Mucosa of descending colon (tissue), 3 donors: ENCODE results near the gene TGFB1. TPM values are rescaled to one million over a fixed set of nuclear protein-coding genes. Genes with fewer than 3 reads are reported as not detected.

Experiments used
- ATAC-seq: fragments of 200-7000 bp; cut with Tn5 transposase; one replicate; pipeline ENCODE4 v1.9.1; 2020; ENCODE audit warnings: mild to moderate bottlenecking, moderate library complexity
- DNase-seq, 3 donors: peaks; one replicate each; pipeline ENCODE4 v3.0.0-alpha.2; 2020
- H3K36me3 ChIP-seq: fragments of 200-600 bp; one replicate; pipeline ENCODE4 v1.8.0; 2021; ENCODE audit warnings: low read depth, mild to moderate bottlenecking
- H3K4me1 ChIP-seq: fragments of 200-600 bp; one replicate; pipeline ENCODE4 v1.8.0; 2021; ENCODE audit warnings: low read depth, mild to moderate bottlenecking
- H3K4me3 ChIP-seq: fragments of 200-600 bp; one replicate; pipeline ENCODE4 v1.8.0; 2021; ENCODE audit warnings: mild to moderate bottlenecking
- H3K9me3 ChIP-seq: fragments of 200-600 bp; one replicate; pipeline ENCODE4 v1.8.0; 2021; ENCODE audit warnings: mild to moderate bottlenecking
- intact Hi-C, 2 donors: fragments of 100-400 bp; cut with DNase I in 1 of 2; cut with micrococcal nuclease in 1 of 2; formaldehyde crosslinking; loops; one replicate each; pipeline versions ENCODE4 v1.11.0 to v1.11.1; 2022; cut with DNase I, micrococcal nuclease
- total RNA-seq, 3 donors: library from RNA; stranded (reverse); fragmentation: NEBNext Ultra II Directional in 2 of 3; extraction: Animal tissue kit (Norgen Biotek cat#: 25700) in 2 of 3; gene quantifications; one replicate each; pipeline versions ENCODE4 v1.2.1 to v1.2.4, GENCODE V29; 2021 to 2023
- TF ChIP-seq, protein P1 (sequence below): fragments of 200-600 bp; IDR thresholded peaks from one replicate; pipeline ENCODE4 v1.8.0; 2022; ENCODE audit warnings: antibody characterized with exemption, mild to moderate bottlenecking
- donor health status: DM: no; HTN: no; CAD: no; lungs with moderate emphysema.
- donor health status: DM: no; HTN: no; CAD: no.
- donor health status: DM: no; HTN: yes; CAD: no.

Gene TGFB1
- total RNA-seq, 3 donors from 2014 or later: 8.2 to 39.6 (median 21.8) TPM

GRCh38 chr19:41324921-41325639, 28.6 kb downstream of the TGFB1 start:
- Histone ChIP-seq H3K36me3 (no peaks in the 10 kb centered on the region), H3K4me3 (no peak overlapping the region), H3K4me1 (peaks cover 36% of the 10 kb centered on the region), H3K9me3 (no peaks in the 10 kb centered on the region)
- peak in 2 of 3 donors; percentile 63 to 80 for DNase-seq
- TF ChIP-seq, protein P1, sequence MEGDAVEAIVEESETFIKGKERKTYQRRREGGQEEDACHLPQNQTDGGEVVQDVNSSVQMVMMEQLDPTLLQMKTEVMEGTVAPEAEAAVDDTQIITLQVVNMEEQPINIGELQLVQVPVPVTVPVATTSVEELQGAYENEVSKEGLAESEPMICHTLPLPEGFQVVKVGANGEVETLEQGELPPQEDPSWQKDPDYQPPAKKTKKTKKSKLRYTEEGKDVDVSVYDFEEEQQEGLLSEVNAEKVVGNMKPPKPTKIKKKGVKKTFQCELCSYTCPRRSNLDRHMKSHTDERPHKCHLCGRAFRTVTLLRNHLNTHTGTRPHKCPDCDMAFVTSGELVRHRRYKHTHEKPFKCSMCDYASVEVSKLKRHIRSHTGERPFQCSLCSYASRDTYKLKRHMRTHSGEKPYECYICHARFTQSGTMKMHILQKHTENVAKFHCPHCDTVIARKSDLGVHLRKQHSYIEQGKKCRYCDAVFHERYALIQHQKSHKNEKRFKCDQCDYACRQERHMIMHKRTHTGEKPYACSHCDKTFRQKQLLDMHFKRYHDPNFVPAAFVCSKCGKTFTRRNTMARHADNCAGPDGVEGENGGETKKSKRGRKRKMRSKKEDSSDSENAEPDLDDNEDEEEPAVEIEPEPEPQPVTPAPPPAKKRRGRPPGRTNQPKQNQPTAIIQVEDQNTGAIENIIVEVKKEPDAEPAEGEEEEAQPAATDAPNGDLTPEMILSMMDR: no peak
- intact Hi-C loops: no loop called here
- no peak for ATAC-seq

DNA sequence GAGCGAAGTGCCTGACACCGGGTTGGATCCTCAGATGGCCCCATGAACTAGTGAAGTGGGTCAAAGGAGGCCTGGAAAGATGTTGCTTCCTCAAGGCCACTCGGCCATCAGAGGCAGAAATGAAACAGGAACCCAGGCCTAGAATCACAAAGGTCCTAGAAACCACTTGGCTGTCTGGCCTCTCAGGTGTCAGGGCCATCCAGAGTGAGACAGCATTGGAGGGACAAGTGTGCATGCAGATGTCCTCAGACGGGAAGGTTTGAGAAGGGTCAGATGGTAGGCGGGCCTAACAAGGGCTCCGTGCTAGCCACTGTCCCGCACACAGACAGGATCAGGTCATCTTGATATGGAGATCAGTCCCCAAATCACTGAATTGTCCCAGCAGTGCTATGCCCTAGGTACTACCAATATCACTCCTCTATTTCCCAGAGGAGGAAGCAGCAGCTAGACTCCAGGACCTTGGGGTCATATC, 29.5 kb downstream of the TGFB1 start:
- Histone ChIP-seq H3K9me3 (no peaks in the 10 kb centered on the region), H3K4me1 (peaks cover 36% of the 10 kb centered on the region), H3K36me3 (no peaks in the 10 kb centered on the region), H3K4me3 (no peak overlapping the region)
- ATAC-seq (no peak), DNase-seq (no peak)
- intact Hi-C loops: no loop called here
- TF ChIP-seq, protein P1: no peak

DNA sequence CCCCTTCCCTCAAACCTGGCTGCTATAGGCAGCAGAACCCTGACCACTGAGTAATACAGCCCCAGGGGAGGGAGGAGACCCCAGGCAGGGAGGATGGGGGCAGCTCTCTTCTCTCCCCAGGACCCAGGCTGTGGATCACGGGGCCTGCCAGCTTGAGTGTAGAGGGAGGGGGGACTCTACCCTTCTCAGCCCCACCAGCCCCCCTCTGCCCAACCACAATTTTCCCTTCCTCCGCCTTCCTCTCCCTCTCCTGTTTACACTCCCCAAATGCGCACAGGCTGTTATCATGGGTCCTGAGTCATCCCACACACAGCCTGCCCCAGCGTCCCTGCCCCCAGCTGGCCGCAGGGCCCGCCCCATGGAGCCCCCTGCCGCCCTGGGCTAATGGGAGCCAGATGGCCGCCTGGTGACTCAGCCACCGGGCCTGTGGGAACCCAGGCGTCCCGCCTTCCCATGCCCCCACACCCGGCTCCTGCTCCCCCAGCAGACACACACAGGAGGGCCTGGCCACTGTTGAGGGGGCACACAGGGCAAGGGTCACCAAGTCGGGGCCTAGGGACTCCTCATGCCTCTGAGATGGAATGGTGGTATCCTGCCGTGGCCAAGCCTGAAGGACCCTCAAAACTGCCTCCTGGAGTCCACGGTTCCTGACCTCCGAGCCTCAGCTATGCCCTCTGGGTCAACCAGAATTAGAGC, 30.1 kb downstream of the TGFB1 start:
- no peak overlapping the region for H3K4me3 ChIP-seq
- DNase-seq (peak in 2 of 3 donors; percentile 62 to 80), ATAC-seq (peak; percentile 23)
- no peaks in the 10 kb centered on the region for H3K36me3 ChIP-seq
- TF ChIP-seq, protein P1: no peak
- peaks cover 34% of the 10 kb centered on the region for H3K4me1 ChIP-seq
- intact Hi-C loops: no loop called here
- H3K9me3 ChIP-seq: no peaks in the 10 kb centered on the region

DNA sequence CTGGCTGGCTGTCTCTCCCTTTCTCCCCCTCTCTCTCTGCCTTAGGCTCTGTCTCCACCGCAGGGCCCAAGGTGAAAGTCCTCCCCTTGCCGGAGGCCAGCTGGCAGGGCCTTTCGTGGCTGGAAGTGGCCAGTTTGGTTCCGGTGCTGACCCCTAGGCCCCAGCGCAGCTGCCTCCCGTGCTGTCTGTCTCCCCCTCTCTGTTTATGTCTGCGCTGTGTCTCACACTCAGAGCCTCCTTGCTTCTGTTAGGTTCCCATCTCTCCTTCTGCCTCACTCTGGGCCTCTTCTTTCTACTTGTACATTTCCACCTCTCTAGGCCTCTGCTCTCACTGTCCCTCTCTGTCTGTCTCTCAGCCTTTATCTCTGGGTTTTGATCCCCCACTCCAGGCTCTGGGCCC, 30.7 kb downstream of the TGFB1 start:
- intact Hi-C loops: no loop called here
- Histone ChIP-seq H3K4me3 (no peak overlapping the region), H3K9me3 (no peaks in the 10 kb centered on the region), H3K36me3 (no peaks in the 10 kb centered on the region), H3K4me1 (peaks cover 30% of the 10 kb centered on the region)
- no peak for DNase-seq
- TF ChIP-seq, protein P1: no peak
- ATAC-seq: no peak

DNA sequence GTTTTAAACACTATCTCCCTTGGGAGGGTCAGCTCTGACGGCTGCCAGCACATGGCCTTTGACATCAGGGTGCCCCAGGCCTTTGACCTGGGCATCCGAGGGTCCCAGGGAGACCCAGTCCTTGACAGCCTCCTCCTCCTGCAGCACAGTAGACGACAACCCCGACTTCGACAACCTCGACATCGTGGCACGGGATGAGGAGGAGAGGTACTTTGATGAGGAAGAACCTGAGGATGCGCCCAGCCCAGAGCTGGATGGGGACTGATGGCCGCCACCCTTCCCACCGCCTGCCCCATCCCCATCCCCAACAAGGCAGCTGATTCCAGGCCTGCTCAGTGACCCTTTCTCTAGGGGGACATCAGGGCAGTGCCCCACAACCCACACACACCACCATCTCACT, 31.3 kb downstream of the TGFB1 start:
- DNase-seq (no peak), ATAC-seq (no peak)
- Histone ChIP-seq H3K9me3 (no peaks in the 10 kb centered on the region), H3K4me1 (peaks cover 24% of the 10 kb centered on the region), H3K36me3 (no peaks in the 10 kb centered on the region), H3K4me3 (no peak overlapping the region)
- intact Hi-C loops: no loop called here
- TF ChIP-seq, protein P1: no peak
